Mesodermal cell (in vitro differentiated cells): Measurements from ENCODE around the gene KIAA1328.

ENCODE experiments used
- H3K27ac ChIP-seq: 2 replicates; pipeline ENCODE4 v1.7.0; 2013; ENCODE audit warnings: mild to moderate bottlenecking, low read depth, low read length, moderate library complexity; ENCODE audit not compliant: severe bottlenecking
- H3K36me3 ChIP-seq: 2 replicates; pipeline ENCODE4 v1.7.1; 2013; ENCODE audit warnings: mild to moderate bottlenecking, low read length, moderate library complexity; ENCODE audit not compliant: control insufficient read depth, insufficient read depth
- H3K4me1 ChIP-seq: one replicate; pipeline ENCODE4 v1.7.1; 2013; ENCODE audit warnings: mild to moderate bottlenecking, low read length; ENCODE audit not compliant: insufficient read depth, control insufficient read depth, poor library complexity, severe bottlenecking
- H3K4me3 ChIP-seq: 2 replicates; pipeline ENCODE4 v1.7.0; 2013; ENCODE audit warnings: low read length, control low read depth, mild to moderate bottlenecking; ENCODE audit not compliant: insufficient read depth, poor library complexity, severe bottlenecking; ENCODE audit errors: extremely low read depth
- H3K9me3 ChIP-seq: 2 replicates; pipeline ENCODE4 v1.7.1; 2013; ENCODE audit warnings: mild to moderate bottlenecking, low read length, moderate library complexity; ENCODE audit not compliant: control insufficient read depth
- WGBS, 2 experiments: methylation state at CpG; one replicate each; pipeline ENCODE4 v1.1.5; 2013; ENCODE audit warnings: missing lambda C conversion rate in 2 of 2; ENCODE audit not compliant: insufficient coverage in 2 of 2; 5-methylcytosine and 5-hydroxymethylcytosine counted together

KIAA1328 gene

DNA sequence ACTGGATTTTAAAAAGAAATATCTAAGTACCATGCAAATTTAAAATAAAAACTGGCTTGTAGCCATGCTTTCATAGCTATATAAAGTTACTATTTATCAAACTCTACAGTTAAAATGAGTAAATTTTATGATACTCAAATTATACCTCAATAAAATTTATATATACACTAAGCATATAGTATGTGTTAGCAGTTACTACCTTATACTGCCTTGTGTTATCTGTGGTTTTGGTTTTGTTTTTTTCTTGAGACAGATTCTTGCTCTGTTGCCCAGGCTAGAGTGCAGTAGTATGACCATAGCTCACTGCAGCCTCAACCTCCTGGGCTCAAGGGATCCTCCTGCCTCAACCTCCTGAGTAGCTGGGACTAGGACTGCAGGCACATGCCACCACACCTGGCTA lies 342.1 kb downstream of the KIAA1328 start:
- H3K9me3 ChIP-seq, result no peaks in the 10 kb centered on the region
- no peaks in the 10 kb centered on the region for H3K4me1 ChIP-seq
- no peaks in the 10 kb centered on the region for H3K36me3 ChIP-seq
- H3K4me3 ChIP-seq, result no peak overlapping the region
- no peak overlapping the region for H3K27ac ChIP-seq

DNA sequence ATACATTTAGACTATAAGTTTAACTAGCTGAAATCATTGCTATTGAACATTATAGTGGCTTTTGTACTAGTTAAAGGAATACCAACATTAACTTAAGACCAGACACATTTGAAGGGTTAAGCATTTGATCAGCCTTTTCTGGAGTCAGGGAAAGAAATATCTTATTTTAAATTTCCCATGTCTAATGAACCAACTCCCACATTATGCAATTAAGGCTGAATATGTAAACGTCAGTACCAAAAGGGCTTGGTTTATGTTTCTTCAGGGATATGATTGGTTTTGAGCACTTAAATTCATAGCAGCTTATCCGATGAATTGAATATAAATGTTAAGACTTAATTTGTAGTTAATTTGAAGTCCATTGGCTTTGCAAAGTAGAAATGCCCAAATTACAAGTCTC lies 344.5 kb downstream of the KIAA1328 start:
- 100% methylated on average over 1 of the region's 2 CpGs; no CpG with 5 or more reads in 1 of the 2 experiments for WGBS, 2 experiments

DNA sequence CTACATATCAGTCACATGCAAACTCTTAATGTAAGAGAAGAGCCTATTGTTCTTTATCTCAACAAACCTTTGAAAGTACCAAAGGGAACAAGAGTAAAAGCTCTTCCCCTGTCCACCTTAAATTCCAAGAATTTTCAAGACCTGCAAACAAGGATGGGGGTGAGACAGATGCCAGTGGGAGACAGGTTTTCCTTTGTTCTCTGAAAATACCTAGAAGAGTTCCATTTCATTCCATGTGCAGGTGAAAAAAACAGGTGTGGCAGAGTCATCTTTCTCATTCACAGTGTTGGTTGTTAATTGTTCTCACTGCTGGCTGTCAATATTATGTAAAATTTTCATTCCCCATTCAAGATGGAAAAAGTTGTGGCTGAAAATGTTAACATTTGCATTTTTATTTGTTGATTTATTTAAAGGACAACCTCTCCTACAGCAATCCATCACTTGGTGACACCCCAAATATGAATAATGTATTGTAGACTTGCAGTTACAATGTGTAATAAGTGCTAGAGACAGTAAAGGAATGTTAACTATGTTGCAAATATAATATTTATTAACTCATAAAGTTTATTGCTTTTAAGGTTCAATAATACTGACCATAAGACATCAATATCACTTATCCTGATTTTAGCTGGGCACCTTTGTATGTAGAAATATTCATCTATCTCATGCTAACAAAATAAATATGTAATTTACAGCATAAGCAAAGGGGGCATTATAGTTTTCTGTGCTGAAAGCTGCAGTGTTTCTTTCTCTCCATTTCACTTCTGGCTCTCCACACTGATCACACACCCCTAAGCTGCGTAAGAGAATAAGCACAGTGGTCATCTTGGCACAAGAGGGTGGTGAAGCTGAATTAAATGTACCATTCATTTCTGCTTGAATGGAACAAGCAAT lies 347.0 kb downstream of the KIAA1328 start:
- Histone ChIP-seq H3K9me3 (no peaks in the 10 kb centered on the region), H3K4me1 (no peaks in the 10 kb centered on the region), H3K4me3 (no peak overlapping the region), H3K36me3 (no peaks in the 10 kb centered on the region), H3K27ac (no peak overlapping the region)
- no CpG with 5 or more reads among the region's 1 CpG for whole genome bisulfite sequencing, 2 experiments

More for the DNA sequence above, 344.5 kb downstream of the KIAA1328 start:
- no peaks in the 10 kb centered on the region for H3K9me3 ChIP-seq
- no peaks in the 10 kb centered on the region for H3K36me3 ChIP-seq
- no peak overlapping the region for H3K4me3 ChIP-seq
- no peak overlapping the region for H3K27ac ChIP-seq
- no peaks in the 10 kb centered on the region for H3K4me1 ChIP-seq

DNA sequence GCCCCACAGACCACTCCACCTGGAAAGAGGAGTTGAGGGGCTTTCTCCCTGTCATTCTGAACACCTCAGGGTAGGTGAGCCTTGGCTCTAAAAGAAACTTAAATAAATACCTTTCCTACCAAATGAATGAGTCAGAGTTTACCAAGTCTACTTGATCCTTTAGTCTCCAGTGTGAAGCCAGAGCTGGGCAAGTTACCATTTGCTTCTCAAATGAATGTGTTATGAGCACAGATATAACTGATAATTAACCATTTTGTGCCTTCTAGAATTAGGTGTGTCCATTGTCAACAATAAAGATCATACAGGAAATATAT lies 347.7 kb downstream of the KIAA1328 start:
- Histone ChIP-seq H3K27ac (no peak overlapping the region), H3K4me1 (no peaks in the 10 kb centered on the region), H3K36me3 (no peaks in the 10 kb centered on the region), H3K4me3 (no peak overlapping the region), H3K9me3 (no peaks in the 10 kb centered on the region)

DNA sequence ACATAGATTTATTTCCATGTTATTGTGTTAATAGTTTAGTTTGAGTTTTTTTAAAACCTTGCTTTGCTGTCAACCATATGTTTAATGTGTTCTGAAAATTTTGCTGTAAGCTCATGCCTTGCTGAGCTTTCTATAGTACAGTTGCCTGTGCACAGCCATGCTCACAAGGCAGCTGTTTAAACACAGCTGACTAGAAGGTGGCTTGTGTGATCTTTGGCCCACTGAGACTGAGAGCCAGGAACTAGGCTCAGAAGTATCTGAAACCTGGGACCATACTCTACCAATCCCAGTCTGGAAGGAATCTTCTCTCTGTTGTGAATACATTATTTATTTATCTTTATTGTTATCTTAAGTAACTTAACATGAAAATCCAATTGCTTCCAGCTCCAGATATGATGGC lies 350.5 kb downstream of the KIAA1328 start:
- H3K9me3 ChIP-seq, result no peaks in the 10 kb centered on the region
- H3K27ac ChIP-seq, result no peak overlapping the region
- H3K4me1 ChIP-seq, result no peaks in the 10 kb centered on the region
- no peak overlapping the region for H3K4me3 ChIP-seq
- no peaks in the 10 kb centered on the region for H3K36me3 ChIP-seq

DNA sequence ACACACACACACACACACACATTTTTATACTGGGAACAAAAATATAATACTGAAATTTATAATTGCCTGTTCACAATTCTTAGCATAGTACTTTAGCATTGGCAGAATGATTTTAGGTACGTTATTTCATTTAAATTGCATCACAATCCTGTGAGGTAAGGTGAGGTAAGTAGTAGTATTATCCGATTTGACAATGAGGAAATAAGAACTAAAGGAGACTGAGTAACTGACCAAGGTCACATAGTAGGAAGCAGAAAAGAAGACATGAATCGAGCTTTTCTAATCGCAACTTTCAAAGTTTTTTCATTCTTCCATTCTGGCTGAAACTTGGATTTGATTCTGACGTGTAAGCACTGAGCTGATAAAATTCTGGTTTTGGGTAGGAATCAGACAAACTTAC lies 351.2 kb downstream of the KIAA1328 start:
- 94 to 96% methylated on average over 3 of the region's 5 CpGs for WGBS, 2 experiments
- no peaks in the 10 kb centered on the region for H3K36me3 ChIP-seq
- H3K4me3 ChIP-seq, result no peak overlapping the region
- H3K4me1 ChIP-seq, result no peaks in the 10 kb centered on the region
- no peak overlapping the region for H3K27ac ChIP-seq
- H3K9me3 ChIP-seq, result no peaks in the 10 kb centered on the region

DNA sequence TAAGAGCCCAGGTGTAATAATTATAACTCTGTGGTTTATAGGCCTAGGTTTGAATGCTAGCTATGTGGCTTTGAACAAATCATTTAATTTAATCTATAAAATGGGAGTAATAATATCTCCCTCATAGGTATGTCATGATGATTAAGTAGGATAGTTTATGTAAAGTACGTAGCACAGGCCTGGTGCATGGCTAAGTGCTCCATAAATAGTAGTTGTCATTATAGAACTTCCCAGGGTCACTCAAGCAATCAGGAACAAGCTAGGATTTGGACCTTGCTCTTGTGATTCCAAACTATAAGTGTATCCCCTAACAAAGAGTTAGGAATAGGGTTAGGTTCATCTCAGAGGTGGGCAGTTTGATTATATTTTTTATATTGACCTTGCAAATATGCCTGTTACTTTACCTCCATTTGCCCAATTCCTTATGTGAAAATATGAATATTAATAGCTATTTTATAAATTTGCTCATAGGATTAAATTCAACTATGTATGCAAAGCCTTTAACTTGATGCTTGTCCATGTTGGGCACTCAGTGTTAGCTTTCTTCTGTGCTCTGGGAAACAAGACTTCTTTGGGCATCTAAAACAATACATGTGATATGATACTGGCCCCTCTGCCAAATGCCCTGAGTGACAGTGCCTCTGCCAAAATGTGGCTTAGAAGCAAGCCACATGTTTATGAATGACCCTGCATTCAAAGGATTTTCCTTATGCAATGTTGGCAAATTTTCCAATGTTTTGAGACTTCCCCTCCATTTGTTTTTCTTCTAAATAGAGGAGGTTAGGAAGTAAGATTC lies 353.6 kb downstream of the KIAA1328 start:
- H3K9me3 ChIP-seq, result no peaks in the 10 kb centered on the region
- no peak overlapping the region for H3K27ac ChIP-seq
- no peaks in the 10 kb centered on the region for H3K4me1 ChIP-seq
- no peak overlapping the region for H3K4me3 ChIP-seq
- no CpG with 5 or more reads among the region's 1 CpG for WGBS, 2 experiments
- no peaks in the 10 kb centered on the region for H3K36me3 ChIP-seq

DNA sequence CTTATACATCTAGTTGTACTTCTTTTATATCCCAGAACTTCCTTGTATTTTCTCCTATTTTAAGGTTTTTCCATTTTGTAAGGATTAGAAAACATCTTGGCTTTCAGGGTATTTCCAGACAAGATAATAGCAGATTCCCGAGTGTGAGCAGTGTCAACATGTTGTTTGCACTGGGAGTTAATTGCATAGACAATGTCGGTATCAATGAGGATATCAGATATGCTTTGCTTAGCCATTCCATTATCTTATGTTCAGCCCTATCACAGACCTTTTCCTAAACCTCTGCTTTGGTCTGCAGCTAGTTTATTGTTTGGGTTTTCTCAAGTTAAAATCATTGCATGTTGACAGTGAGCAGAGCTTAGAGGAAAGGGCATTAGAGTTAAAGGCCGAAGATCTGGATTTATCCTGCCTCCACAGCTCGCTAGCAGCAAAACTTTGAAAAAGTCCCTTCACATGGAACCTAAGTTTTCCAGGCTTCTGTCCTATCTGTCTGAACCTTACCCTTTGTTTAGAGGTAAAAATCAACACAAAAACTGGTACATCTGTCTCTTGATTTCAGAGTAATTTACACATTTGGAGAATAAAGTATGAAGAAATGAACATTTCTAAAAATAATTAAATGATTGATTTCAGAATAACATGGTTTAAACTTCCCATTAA lies 355.4 kb downstream of the KIAA1328 start:
- Histone ChIP-seq H3K4me3 (no peak overlapping the region), H3K27ac (no peak overlapping the region), H3K4me1 (no peaks in the 10 kb centered on the region), H3K36me3 (no peaks in the 10 kb centered on the region), H3K9me3 (no peaks in the 10 kb centered on the region)
- WGBS, 2 experiments, result 94 to 100% methylated on average over 2 of the region's 4 CpGs

DNA sequence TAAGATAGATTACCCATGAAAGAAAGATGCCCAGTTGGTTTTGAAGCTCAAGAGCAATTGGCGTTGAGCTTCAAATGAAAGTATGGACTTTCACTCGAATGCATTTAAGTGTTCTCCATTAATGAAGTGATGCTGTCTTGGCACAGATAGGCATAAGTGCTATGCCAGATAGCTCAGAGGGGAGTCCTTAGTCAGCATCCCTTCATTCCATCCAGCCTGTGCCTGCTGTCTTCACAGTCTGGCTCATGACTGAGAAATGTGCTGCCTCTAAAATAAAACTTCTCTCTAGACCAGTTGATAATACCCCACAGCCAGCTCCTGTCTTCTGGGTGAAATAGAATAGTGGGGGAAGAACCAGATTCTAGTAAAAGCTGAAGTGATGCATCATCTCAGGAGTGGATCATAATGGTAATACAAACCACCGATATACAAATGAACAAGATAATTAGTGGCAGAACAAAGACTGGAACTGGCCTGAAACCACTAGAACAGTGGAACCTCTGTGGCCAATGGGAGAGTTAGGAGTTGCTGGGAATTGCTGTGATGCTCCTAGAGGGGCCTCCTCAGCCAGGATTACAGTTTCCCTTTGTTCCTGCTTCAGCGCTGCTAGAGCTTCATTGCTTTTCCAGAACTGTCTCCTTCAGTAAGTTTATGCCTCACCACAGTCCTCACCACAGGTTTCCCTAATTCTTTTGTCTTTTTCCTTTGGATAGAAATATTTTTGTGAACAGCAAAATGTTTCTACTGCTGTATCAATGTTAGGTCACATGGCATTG lies 359.3 kb downstream of the KIAA1328 start:
- H3K27ac ChIP-seq, result no peak overlapping the region
- H3K9me3 ChIP-seq, result no peaks in the 10 kb centered on the region
- H3K4me3 ChIP-seq, result no peak overlapping the region
- 86 to 88% methylated on average over 3 of the region's 4 CpGs for WGBS, 2 experiments
- H3K36me3 ChIP-seq, result no peaks in the 10 kb centered on the region
- H3K4me1 ChIP-seq, result no peaks in the 10 kb centered on the region

DNA sequence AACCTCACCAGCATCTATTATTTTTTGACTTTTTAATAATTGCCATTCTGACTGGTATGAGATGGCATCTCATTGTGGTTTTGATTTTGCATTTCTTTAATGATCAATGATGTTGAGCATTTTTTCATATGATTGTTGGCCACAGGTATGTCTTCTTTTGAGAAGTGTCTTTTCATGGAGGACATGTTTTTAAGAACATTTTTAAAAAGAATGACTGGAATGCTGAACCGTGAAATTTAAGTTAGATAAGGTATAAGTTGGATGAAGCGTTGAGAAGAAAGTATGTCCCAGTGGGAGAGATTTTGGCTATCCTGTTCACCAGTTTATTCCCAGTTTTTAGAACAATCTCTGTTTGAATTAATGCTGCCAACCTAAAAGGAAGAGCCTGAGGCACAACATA lies 370.8 kb downstream of the KIAA1328 start:
- no peak overlapping the region for H3K27ac ChIP-seq
- H3K36me3 ChIP-seq, result no peaks in the 10 kb centered on the region
- no peaks in the 10 kb centered on the region for H3K9me3 ChIP-seq
- H3K4me1 ChIP-seq, result no peaks in the 10 kb centered on the region
- no peak overlapping the region for H3K4me3 ChIP-seq
- 86 to 92% methylated on average over 2 of the region's 2 CpGs for WGBS, 2 experiments
